AG09309 (cell line): Measurements from ENCODE around the gene OR10H1.
"Not testable (repeated sequence)": the region's sequence is repeated elsewhere in the genome, so short reads cannot be mapped to it uniquely, and the experiment has no call there.

Experiments used
- DNase-seq: peaks from one replicate; pipeline ENCODE4 v3.0.0-alpha.2; 2010; ENCODE audit warnings: low read depth
- H3K4me3 ChIP-seq: 2 replicates; pipeline ENCODE4 v1.5.1; 2011; ENCODE audit warnings: mild to moderate bottlenecking, low read depth, low read length, moderate library complexity; ENCODE audit not compliant: control insufficient read depth
- CTCF ChIP-seq: IDR thresholded peaks from 2 replicates; pipeline ENCODE4 v1.5.1; 2011; ENCODE audit warnings: mild to moderate bottlenecking, low read depth, low read length, inconsistent platforms; ENCODE audit not compliant: insufficient read depth, control insufficient read depth; ENCODE audit errors: missing control alignments

The OR10H1 gene

GRCh38 chr19:15790096-15790495, 25.4 kb downstream of the OR10H1 start:
- no peak overlapping the region for H3K4me3 ChIP-seq
- DNase-seq, result no peak
- TF ChIP-seq CTCF, result no peak

- no peak for TF ChIP-seq CTCF
- no peak for DNase-seq
Measured at GRCh38 chr19:15788594-15789270, 26.7 kb downstream of the OR10H1 start.

GRCh38 chr19:15787611-15788155, 27.8 kb downstream of the OR10H1 start, which contains the start of gene OR10H5:
OR10H5 (plus strand) TSS chr19:15787661; CDS start chr19:15794049, 6,388 bp downstream.
- no peak for DNase-seq
- no peak for TF ChIP-seq CTCF
- no peak within 1 kb of the TSS for H3K4me3 ChIP-seq

More at GRCh38 chr19:15788594-15789270, 26.7 kb downstream of the OR10H1 start:
- no peak overlapping the region for H3K4me3 ChIP-seq

GRCh38 chr19:15782896-15783295, 32.6 kb downstream of the OR10H1 start:
- H3K4me3 ChIP-seq, DNase-seq: not testable (repeated sequence)

GRCh38 chr19:15782211-15782610, 33.3 kb downstream of the OR10H1 start:
- no peak overlapping the region for H3K4me3 ChIP-seq
- no peak for DNase-seq
- no peak for TF ChIP-seq CTCF

GRCh38 chr19:15781661-15782060, 33.8 kb downstream of the OR10H1 start:
- no peak overlapping the region for H3K4me3 ChIP-seq
- no peak for TF ChIP-seq CTCF
- DNase-seq, result no peak

GRCh38 chr19:15780610-15781418, 34.6 kb downstream of the OR10H1 start:
- no peak for TF ChIP-seq CTCF
- DNase-seq, result no peak
- H3K4me3 ChIP-seq, result no peak overlapping the region
